GM21447 (cell line): Measurements from ENCODE around the gene CXCR1.
"Not testable (repeated sequence)": the region's sequence is repeated elsewhere in the genome, so short reads cannot be mapped to it uniquely, and the experiment has no call there.

Source experiments
- ATAC-seq: cut with Tn5 transposase; IDR thresholded peaks from one replicate; pipeline ENCODE4 v1.9.1; 2021; ENCODE audit not compliant: unreplicated experiment

The CXCR1 gene

DNA sequence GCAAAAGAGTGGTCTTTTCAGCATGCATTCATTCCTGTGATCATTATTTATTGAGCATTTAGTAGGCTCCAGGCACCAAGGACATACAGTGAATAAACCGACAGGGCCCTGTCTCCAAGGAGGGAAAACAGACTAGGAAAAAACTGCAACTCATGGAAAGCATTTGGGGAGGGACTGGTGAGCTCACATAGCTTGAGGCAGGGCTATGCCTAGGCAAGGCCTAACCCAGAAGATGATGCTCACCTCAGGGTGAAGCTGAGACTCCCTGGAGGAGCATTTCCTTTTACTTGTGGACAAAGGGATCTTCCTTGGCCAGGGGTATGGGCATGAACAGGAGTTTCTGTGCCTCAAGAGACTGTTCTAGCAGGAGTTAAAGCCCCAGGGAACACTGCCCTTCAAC, 3.9 kb downstream of the CXCR1 start:
- ATAC-seq = no peak

DNA sequence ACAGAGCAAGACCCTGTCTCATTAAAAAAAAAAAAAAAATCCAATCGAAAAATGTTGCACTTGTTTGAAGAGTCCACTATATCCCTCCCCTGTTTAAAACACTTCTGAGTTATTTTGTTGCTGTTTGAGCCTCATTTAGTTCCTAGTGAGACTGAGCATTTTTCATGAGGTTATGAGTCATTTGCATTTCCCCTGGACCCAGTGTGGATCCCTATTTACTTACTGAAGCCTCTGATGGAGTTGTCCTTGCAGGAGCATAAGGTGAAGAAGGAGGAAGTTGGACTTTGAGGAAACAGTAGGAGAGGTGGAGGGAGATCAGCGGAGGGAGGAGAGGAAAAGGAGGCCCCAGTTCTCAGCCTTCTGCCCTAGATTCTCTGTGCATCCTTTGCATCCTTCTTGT, 5.1 kb downstream of the CXCR1 start:
- ATAC-seq = no peak

DNA sequence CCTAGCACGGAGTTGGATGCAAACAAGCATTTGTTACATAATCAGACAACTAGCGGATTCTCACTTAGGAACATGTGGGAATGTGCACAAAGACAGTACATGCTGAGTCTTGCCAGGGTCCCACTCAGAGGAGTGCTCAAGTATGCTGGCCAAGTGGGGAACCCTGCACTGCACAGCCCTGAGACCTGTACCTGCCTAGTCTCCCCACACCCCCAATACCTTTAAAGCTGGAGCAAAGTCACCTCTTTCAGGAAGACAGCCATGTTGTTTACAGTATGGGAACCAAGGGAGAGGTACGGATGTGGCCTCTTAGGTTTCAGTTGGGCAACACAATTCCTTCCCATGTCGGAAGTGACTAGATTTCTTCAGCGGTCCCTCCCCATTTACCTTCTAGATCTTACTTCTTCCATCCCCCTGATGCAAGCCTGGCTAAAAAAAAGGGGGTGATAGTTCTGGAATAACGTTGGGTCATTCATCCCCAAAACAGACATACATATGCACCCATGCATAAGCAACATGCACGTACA, 10.7 kb downstream of the CXCR1 start:
- ATAC-seq = no peak

DNA sequence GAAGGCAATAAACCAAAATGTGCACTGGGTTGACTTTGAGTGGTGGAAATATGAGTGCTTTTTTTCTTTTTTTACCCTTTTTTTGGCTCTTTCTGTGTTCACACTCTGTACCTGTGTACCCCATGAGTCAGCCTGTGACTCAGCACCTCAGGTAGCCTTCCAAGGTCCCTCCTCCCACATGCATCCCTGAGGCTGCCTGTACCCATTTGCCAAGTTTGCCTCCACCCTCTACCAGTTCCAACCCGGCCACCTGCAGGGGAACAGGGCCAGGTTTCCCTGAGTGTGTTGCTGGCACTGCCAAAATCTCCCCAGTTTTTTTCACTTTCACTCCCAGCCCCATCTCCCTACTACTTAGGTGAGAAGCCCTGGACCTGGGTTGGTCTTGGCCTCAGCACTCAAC, 14.0 kb downstream of the CXCR1 start:
- ATAC-seq = no peak

DNA sequence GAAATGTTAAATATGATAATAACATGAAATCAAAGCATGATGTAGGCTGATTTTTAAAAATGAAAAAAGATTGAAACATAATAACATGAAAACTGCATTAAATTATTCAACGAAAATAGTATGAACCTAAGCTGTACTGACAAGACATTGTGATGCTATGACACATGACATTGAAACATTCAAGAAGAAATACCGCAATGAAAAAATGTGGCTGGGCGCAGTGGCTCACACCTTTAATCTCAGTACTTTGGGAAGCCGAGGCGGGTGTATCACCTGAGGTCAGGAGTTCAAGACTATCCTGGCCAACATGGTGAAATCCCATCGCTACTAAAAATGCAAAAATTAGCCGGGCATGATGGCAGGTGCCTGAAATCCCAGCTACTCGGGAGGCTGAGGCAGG, 14.6 kb downstream of the CXCR1 start:
- ATAC-seq = no peak

DNA sequence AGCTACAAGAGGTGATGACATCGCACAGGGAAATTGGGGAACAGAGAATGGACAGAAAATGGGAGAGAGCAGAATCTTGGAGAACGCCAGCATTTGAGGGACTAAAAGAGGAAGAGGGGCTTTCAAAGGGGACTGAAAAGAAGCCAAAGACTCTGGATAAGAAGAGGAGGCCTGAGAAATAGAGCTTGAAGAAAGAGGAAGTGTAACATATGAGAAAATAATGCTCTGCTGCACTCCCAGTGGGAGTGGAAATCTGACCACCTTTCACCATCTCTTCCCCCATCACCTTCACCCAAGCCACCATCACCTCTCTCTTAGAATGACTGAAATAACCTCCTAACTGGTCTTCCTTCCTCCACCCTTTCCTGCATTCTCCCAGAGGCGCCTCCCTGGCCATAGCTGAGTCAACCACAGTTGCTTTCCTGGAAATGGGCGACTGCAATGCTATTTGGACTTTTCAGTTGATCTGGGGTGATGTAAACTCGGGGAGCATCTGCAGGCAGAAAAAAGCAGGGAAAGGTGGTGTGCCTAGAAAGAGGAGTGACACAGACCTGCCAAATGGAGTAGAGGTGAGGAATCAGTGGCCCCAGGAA, 16.8 kb downstream of the CXCR1 start:
- ATAC-seq = no peak

DNA sequence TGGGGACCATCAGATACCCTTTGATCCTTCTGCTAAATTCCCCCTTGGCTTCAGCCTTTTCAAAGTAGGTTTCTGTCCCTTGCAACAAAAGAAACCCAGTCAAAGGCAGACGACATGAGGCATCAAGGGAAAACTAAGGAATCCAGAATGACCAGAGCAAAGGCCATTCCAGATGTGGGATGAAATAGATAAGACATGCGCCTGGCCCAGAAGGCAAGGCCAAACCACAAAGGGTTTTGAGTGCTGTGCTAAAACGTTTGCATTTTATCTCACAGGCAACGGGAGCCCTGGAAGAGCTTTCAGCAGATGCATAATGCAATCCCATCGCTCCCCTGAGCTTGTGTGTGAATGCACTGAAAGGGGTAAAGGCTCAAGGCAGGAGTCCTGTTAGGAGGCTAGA, 17.7 kb downstream of the CXCR1 start:
- ATAC-seq = no peak

DNA sequence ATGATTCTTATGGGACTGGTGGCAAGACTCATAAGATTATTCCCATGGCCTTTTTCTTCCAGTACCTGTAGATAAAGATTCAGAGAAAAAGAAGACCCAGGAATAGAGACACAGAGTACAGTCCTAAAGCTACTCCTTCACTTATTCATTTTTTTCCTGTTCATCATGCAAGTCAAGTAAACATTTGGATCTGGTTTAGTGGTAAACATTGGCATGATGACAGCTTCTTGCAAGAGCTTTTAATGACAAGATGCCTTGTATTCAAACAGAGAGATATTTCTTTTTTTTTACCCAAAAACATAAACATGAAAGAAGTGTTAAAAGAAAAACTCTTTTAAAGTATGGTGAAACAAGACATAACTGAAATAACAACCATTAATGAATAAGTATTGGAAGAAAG, 20.7 kb downstream of the CXCR1 start:
- no peak for ATAC-seq

DNA sequence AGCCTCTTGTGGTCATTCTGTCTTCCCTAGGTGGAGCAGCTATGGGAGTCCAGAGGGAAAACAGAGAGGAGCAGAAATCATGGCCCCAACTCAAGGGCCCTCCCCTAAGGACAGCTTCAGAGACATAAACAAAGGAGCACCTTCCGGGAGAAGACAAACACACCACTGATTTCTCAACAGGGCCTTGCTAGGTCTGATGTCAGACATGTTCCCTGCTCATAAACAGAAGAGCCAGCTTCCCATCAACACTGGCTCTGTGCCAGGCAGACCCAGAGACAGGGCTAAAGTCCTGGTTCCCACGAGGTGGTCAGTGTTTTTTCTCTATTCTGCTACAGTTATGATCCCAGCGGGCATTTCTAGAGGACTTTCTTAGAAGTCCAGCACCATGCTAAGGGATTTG, 21.6 kb downstream of the CXCR1 start:
- ATAC-seq = no peak

DNA sequence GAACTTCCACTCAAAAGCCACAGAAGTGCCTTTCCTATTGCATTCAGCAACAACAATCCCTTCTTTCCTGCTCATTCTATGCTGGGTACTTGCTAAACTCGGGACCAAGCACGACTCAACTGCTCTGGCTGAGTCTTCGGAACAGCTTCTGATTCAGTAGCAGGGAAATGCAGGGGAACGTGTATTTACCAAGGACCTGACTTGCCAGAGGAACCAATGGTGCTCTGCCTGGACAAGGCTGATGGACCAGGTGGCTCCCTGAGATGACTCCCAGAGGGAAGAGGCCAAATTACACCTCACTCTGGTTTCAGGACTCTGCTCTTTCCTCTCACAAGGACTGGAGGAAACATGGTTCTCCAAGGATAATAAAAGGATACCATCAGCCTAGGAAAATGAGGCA, 28.7 kb downstream of the CXCR1 start:
- ATAC-seq = no peak

DNA sequence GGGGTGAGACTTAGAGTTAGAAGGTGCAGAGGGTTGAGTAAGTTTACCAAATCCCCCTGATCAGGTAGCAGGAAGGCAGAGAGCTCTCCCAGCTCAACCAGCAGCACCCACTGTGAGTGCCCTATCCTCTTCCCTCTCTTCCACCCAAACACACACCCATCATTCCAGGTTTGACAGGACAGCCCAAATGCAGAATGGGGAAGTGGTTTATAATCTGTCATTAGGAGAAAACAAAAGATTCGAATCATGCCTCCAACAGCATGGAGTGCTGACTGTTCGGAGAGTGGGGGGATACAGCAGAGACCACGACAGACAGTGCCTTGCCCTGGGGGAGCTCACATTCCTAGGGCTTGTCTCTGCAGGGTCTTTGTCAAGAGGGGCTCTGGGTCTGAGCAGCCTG, 29.2 kb downstream of the CXCR1 start:
- ATAC-seq = no peak

DNA sequence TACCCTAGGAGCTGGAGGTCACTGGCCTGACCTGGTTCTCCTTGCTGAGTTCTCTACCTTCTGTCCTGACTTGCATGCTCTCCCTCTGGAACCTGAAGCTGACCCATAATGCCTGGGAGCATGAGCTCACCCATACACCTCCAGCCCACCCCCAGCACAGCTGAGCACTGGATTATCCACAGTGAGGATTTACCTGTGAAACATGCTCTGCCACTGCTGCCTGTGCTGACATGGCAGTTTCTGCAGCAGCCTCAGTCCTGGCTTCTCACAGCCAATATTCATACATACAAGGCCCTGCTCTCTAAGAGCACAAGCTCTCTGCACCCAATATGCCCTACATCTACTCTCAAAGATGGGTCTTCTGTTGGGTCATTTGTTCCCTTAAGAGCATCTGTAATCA, 35.9 kb downstream of the CXCR1 start:
- no peak for ATAC-seq

DNA sequence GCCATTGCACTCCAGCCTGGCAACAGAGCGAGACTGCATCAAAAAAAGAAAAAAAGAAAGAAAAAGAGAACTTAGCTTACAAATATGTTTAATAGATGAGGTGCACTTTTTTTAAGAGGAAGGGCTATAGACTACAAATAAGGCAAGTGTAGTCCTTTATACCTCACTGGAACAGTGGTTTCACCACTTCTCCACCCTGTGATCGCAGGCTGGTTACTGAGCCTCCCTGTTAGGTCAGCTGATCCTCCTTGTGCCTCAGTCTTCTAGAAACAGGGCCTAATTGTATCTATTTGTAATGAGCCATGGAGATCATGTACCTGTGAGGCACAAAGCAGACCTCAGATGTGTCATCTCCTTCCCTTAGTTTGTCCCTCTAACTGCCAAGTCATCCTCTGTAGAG, 36.4 kb downstream of the CXCR1 start:
- ATAC-seq = no peak

DNA sequence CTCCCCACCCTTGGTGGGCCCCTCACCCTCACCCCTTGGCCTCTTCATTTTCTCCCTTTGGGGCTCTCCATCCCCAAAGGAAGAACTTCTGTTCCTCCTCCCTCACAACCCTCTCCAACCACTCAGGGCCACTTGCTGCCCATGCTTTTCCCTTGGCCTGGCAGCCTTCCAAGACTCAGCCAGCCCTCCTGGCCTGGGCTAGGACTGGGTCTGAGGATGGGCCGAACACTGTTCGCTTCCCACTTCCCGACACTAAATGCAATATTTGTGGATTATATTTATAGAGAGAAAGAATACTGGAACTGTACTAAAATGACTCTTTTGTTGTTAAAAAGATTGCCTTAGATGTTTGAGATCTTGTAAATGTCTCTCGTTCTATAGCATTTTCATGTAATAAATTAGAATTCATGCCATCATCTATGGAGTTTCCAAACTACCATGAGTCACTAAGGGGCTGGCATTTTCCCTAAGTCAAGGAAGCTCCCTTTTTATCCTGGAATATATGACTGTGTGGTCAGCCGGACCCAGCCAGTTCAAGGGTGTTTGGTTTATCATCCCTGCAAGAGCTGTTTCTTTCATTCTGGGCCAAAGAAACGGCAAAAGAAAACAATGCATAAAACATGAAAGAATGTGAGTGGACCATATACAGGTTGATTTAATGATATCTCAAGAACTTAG, 37.2 kb downstream of the CXCR1 start:
- no peak for ATAC-seq

DNA sequence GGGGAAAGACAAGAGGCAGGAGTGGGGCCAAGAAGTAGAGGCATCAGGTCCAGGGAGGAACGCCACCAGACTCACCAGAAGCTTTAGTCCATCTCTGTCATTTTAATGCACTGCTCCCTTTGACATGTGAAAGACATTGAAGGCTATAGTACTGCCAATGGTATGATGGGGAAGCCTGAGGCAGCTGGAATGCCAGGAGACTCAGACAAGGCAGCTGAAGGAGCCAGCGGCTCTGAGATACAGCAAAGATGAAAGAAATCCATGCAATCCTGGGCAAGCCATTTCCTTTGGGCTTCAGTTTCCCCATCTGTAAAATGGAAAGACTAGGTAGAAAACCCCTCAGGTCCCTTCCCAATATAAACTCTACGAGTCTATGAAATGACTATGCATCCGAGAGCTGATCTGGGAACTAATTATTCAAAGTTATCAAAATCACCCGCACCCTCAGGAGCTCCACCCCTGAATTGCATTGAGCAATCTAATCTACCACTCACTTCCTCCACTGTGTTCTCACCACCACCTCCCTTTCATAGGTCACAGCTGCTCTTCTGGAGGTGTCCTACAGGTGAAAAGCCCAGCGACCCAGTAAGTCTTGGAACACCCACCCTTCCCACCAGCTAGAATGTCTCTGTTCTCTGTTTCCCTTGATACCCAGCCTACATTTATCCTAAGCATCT, 37.8 kb downstream of the CXCR1 start:
- no peak for ATAC-seq

DNA sequence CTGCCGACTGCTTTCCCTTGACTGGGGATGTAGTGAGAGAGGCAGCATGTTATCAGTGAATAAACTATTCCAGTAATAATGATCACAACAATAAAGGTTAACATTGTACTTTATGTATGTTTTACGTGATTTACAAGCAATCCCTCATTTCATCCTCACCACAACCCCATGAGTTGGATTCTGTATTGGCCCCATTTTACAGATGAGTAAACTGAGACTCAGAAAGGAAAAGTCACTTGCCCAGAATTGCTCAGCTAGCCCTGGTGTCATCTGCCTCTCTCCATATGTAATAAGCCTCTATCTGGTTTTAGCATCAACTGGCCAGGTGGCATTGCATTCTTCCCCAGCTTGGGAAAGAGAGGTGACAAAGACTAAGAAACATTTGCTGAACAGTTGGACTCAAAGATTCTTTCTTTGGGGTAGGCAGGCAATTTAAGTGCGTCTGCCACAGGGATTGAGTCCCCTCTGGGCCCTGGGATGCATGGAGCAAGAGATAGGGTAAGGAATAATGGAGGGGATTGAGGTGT, 38.8 kb downstream of the CXCR1 start:
- ATAC-seq = no peak

DNA sequence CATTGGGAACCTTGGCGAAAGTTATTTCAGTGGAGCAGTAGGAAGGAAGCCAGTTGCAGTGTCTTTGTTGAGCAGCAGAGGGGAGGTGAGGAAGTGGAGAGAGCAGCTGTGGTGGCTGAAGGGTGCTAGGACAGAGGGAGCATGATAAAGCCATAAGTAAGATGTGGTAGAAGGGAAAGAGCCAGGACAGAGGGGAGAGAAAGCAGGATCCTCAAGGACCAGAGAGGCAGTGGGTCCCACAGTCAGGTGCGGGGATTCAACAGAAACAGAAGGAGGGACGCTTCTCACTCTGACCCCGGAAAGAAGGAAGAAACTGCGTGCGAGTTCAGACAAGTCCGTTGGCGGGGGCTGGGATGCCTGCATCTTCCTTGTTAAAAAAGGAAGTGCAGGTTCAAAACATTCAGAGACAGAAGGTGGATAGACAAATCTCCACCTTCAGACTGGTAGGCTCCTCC, 41.1 kb downstream of the CXCR1 start, which contains the start of gene CXCR2:
Gene CXCR2, plus strand, starts transcription at position 403 of the 455 bp plus-strand sequence. CDS start 8,774 bp downstream, outside the sequence.
- ATAC-seq = no peak

DNA sequence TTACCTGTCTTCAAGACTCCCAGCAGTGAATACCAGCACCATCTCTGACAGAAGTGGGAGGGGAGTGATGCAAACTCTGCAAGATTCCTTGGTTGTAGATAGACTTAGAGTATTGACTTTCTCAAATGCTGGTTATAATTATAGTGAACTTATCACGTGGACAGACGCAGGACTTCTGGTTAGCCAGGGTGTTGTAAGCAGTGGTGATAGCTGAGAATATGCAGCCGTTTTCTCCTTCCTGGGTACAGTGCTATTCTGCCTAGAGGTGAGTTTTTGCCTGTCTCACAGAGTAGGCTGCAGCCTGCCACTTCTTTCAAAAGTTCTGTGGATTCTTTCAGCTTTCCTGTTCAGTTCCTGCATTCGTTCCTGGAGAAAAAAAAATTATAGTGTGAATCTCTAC, 41.7 kb downstream of the CXCR1 start:
- ATAC-seq = no peak

DNA sequence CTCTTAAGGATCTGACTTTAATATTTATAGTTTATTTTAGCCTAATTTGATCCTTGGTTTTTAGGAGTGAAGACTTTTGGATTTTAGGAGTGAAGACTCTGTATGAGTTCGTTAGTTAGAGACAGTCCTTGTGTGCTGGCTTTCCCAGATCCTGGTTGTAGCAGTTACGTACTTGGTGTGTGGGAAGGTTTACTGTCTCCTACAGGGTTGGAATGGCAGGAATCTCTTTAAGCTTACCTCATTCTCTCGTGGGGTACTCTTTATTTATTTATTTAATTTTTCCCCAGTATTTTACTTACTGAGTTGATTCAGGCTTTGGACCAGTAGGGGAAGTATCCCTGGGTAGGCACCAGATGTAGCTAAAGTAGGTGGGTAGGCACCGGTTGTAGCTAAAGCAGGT, 42.8 kb downstream of the CXCR1 start:
- no peak for ATAC-seq

DNA sequence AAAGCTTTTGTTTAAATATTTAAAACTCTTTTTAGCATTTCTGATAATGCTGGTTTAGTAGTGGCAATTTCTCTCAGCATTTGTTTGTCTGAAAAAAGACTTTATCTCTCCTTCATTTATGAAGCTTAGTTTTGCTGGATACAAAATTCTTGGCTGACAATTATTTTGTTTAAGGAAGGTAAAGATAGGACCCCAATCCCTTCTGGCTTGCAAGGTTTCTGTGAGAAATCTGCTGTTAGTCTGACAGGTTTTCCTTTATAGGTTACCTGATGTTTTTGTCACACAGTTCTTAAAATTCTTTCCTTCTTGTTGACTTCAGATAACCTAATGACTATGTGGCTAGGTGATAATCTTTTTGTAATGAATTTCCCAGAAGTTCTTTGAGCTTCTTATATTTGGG, 44.5 kb downstream of the CXCR1 start:
- not testable (repeated sequence) for ATAC-seq

DNA sequence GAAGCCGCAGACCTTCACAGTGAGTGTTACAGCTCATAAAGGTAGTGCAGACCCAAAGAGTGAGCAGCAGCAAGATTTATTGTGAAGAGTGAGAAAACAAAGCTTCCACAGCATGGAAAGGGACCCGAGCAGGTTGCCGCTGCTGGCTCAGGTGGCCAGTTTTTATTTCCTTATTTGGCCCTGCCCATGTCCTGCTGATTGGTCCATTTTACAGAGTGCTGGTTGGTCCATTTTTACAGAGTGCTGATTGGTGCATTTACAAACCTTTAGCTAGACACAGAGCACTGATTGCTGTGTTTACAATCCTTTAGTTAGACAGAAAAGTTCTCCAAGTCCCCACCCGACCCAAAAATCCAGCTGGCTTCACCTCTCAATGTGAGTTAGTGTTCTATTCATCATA, 45.0 kb downstream of the CXCR1 start:
- ATAC-seq = not testable (repeated sequence)
